ENCODE data around the gene TRNT1.

Gene TRNT1

GRCh38 chr3:3196148-3196861 is 69.6 kb downstream of the TRNT1 start:
- no peak for TF ChIP-seq CTCF (IDR thresholded peaks at IDR 0.05)
- Histone ChIP-seq H3K27me3 (peaks cover 9% of the 10 kb centered on the region), H3K36me3 (no peaks in the 10 kb centered on the region), H3K4me1 (ENCODE audit: control insufficient read depth in 1 of 2, insufficient read depth in 1 of 2, low read depth in 1 of 2, low read length in 1 of 2) (no peaks in the 10 kb centered on the region), H3K27ac (no peak overlapping the region), H3K4me3 (ENCODE audit: low read depth in 1 of 2, low read length in 1 of 2) (no peak overlapping the region), H3K9me3 (no peaks in the 10 kb centered on the region)

All from neutrophil (primary cell).